Left colon (tissue), 2 donors: ENCODE results near the gene CNOT10. TPM values are rescaled to one million over a fixed set of nuclear protein-coding genes. Genes with fewer than 3 reads are reported as not detected.
"Not testable (repeated sequence)": the region's sequence is repeated elsewhere in the genome, so short reads cannot be mapped to it uniquely, and the experiment has no call there.

Experiments
- ATAC-seq: fragments of 200-7000 bp; cut with Tn5 transposase; one replicate; pipeline ENCODE4 v1.9.1; 2020; ENCODE audit warnings: mild to moderate bottlenecking, moderate library complexity
- DNase-seq, 2 donors: peaks; one replicate each; pipeline ENCODE4 v3.0.0-alpha.2; 2020
- intact Hi-C, 2 donors: fragments of 100-400 bp; cut with DNase I in 1 of 2; cut with micrococcal nuclease in 1 of 2; formaldehyde crosslinking; loops; one replicate each; pipeline versions ENCODE4 v1.11.2 to v1.14.0; 2022; cut with DNase I, micrococcal nuclease
- long read RNA-seq: library from polyadenylated mRNA; unstranded; transcript quantifications from one replicate; pipeline ENCODE4 v2.0.0, GENCODE V29; 2021
- total RNA-seq, 2 donors: library from RNA; stranded (reverse); fragmentation: NEBNext Ultra II Directional; extraction: Animal tissue kit (Norgen Biotek cat#: 25700); gene quantifications; one replicate each; pipeline ENCODE4 v1.2.1, GENCODE V29; 2021
- donor health status: DM: no; HTN: no; CAD: no.
- donor health status: DM: yes; HTN: yes; CAD: no.

CNOT10 gene
- 10 to 100 TPM; 28.0 to 33.4 TPM for total RNA-seq
- long read RNA-seq, transcript CNOT10-201 (19 exons, 2,815 nt) = major isoform, 27 of 43 reads
- long read RNA-seq, partial matches to known transcripts = 6 of 43 reads
- long read RNA-seq, other reads (novel, unspliced or antisense) = 8 of 43 reads

- ATAC-seq (peak; percentile 99), DNase-seq (peak; percentile 95 to 96)
- intact Hi-C loops = no loop called here
Measured at GRCh38 chr3:32684800-32685542, at the start of gene CNOT10. CNOT10 (plus strand) TSS chr3:32685188; CDS start chr3:32685461, 273 bp downstream.

- intact Hi-C loops = no loop called here
- ATAC-seq = no peak
- DNase-seq = no peak
Measured at GRCh38 chr3:32640939-32641338, 44.0 kb upstream of the CNOT10 start.

- DNase-seq (peak in 1 of 2 donors; percentile 6), ATAC-seq (no peak)
- intact Hi-C loops = no loop called here
Measured at GRCh38 chr3:32641356-32641755, 43.6 kb upstream of the CNOT10 start.

DNA sequence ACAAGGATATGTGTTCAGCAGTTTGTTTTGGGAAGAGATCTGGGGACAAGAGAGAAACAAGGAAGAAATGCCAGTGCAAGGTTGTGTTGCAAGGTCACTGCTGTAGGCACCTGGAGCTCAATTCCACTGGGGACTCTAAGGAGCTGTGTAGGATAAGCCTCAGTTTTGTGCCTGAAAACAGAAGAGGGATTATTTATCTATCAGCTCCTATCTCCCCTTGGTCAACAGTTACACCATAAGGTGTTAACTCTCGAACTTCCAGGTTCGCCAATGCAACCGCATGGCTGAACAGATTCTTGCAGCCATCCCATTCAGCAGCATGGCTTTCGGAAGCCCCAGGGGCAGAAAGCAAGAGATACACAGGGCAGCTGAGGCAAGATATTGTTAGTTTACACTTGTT lies 41.6 kb upstream of the CNOT10 start:
- ATAC-seq (no peak), DNase-seq (no peak)
- intact Hi-C loops = no loop called here

GRCh38 chr3:32643816-32644215 lies 41.2 kb upstream of the CNOT10 start:
- ATAC-seq (no peak), DNase-seq (no peak)
- intact Hi-C loops = no loop called here

DNA sequence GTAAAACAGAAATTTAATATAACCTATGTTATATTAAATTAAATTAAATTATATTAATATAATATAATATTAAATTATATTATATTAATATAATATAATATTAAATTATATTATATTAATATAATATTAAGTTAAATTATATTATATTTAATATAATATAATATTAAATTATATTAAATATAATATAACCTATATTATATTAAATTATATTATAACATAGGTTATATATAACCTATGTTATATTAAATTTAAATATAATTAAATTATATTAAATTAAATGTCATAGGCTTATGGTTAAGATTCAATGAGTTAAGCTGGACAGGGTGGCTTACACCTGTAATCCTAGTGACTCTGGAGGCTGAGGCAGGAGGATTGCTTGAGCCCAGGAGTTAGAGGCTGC lies 40.6 kb upstream of the CNOT10 start:
- intact Hi-C loops = no loop called here
- ATAC-seq = no peak
- no peak for DNase-seq

DNA sequence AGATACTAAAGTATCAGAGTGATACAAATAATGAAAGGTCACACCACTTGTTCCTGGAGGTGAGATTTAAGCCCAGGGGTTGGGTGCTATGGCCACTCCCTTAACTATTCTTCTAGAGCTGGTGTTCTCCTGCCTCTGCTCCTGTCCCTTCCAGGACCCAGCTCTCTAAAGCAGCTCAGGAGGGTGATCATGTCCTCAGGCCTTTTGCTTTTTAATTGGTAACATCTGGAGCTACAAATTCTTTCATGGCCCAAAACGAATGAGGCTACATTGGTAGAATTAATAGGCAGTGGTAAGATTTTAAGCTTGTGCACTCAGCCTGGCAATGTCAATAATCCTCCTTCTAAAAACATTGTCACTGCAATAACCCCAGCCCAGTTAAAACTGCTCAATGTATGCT lies 38.2 kb upstream of the CNOT10 start:
- ATAC-seq = no peak
- DNase-seq = no peak
- intact Hi-C loops = no loop called here

GRCh38 chr3:32652337-32653100 lies 32.5 kb upstream of the CNOT10 start:
- ATAC-seq, DNase-seq: not testable (repeated sequence)
- intact Hi-C loops = loop anchor here in 1 of 2 donors (10.0 kb wide), 1 partner anchor 278 kb away; no protein-coding TSS in a partner anchor

GRCh38 chr3:32655167-32655566 lies 29.8 kb upstream of the CNOT10 start:
- ATAC-seq (no peak), DNase-seq (no peak)
- intact Hi-C loops = loop anchor here in 1 of 2 donors (10.0 kb wide), 1 partner anchor 280 kb away; no protein-coding TSS in a partner anchor

- ATAC-seq (no peak), DNase-seq (no peak)
- intact Hi-C loops = no loop called here
Measured at GRCh38 chr3:32660634-32661033, 24.4 kb upstream of the CNOT10 start.

- intact Hi-C loops = no loop called here
- peak; percentile 75 for ATAC-seq
- no peak for DNase-seq
Measured at GRCh38 chr3:32662647-32663046, 22.3 kb upstream of the CNOT10 start.

DNA sequence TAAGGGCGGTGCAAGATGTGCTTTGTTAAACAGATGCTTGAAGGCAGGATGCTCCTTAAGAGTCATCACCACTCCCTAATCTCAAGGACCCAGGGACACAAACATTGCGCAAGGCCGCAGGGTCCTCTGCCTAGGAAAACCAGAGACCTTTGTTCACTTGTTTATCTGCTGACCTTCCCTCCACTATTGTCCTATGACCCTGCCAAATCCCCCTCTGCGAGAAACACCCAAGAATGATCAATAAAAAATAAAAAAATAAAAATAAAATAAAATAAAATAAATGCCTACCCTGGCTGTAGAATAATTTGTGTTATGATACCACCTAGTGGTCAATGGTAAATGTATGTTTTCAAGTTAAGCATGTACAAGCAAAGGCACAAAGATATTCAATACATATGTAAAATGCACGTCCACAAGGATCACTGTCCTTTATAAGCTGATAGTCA lies 20.3 kb upstream of the CNOT10 start:
- peak; percentile 68 for ATAC-seq
- DNase-seq = not testable (repeated sequence)
- intact Hi-C loops = loop anchor here in 1 of 2 donors (5.0 kb wide), 1 partner anchor 152 kb away; no protein-coding TSS in a partner anchor

- no peak for DNase-seq
- peak; percentile 33 for ATAC-seq
- intact Hi-C loops = loop anchor here in 1 of 2 donors (5.0 kb wide), 1 partner anchor 155 kb away; no protein-coding TSS in a partner anchor
Measured at GRCh38 chr3:32667072-32667582, 17.9 kb upstream of the CNOT10 start.

- not testable (repeated sequence) for ATAC-seq, DNase-seq
- intact Hi-C loops = loop anchor here in 1 of 2 donors (5.0 kb wide), 1 partner anchor 157 kb away; no protein-coding TSS in a partner anchor
Measured at GRCh38 chr3:32669226-32669625, 15.8 kb upstream of the CNOT10 start.

DNA sequence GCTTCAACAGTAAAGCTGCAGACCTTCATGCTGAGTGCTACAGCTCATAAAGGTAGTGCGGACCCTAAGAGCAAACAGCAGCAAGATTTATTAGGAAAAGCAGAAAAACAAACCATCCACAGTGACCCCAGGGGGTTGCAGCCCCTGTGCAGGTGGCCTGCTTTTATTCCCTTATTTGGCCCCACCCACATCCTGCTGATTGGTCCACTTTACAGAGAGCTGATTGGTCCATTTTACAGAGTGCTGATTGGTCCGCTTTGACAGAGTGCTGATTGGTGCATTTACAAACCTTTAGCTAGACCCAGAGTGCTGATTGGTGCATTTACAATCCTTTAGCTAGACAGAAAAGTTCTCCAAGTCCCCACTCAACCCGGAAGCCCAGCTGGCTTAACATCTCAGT lies 11.3 kb upstream of the CNOT10 start:
- DNase-seq, ATAC-seq, intact Hi-C loops: not testable (repeated sequence)

GRCh38 chr3:32675164-32675563 lies 9.8 kb upstream of the CNOT10 start:
- intact Hi-C loops = no loop called here
- ATAC-seq (no peak), DNase-seq (no peak)

- DNase-seq = no peak
- intact Hi-C loops = no loop called here
- no peak for ATAC-seq
Measured at GRCh38 chr3:32675650-32676049, 9.3 kb upstream of the CNOT10 start.

GRCh38 chr3:32681811-32682210 lies 3.2 kb upstream of the CNOT10 start:
- intact Hi-C loops = no loop called here
- no peak for DNase-seq
- no peak for ATAC-seq
